DOHH2 (cell line): ENCODE results near the gene CHORDC1.
A peak's percentile ranks its signal among the peaks of the same experiment; 100 is the strongest.

Experiments used
- H3F3A ChIP-seq: fragments of 200-600 bp; sonication (generic), shearing (Covaris generic); 2 replicates; pipeline ENCODE4 v1.6.0; 2016; ENCODE audit warnings: antibody characterized with exemption, mild to moderate bottlenecking; ENCODE audit not compliant: control insufficient read depth, insufficient read depth
- H3K27ac ChIP-seq: fragments of 200-600 bp; sonication (generic); 2 replicates; pipeline ENCODE4 v1.5.1; 2014; ENCODE audit warnings: low read depth, mild to moderate bottlenecking, low read length, moderate library complexity
- H3K27me3 ChIP-seq: fragments of 200-600 bp; sonication (generic); 2 replicates; pipeline ENCODE4 v1.6.1; 2014; ENCODE audit warnings: mild to moderate bottlenecking, low read length, mixed read lengths; ENCODE audit not compliant: control insufficient read depth
- H3K36me3 ChIP-seq: fragments of 200-600 bp; sonication (generic); 2 replicates; pipeline ENCODE4 v1.6.1; 2014; ENCODE audit warnings: mild to moderate bottlenecking, low read length, moderate library complexity, mixed read lengths; ENCODE audit not compliant: control insufficient read depth
- H3K4me1 ChIP-seq: fragments of 200-600 bp; sonication (generic); 2 replicates; pipeline ENCODE4 v1.6.1; 2014; ENCODE audit warnings: mild to moderate bottlenecking, low read length, mixed read lengths; ENCODE audit not compliant: control insufficient read depth
- H3K4me2 ChIP-seq: fragments of 200-600 bp; sonication (generic); 2 replicates; pipeline ENCODE4 v1.6.0; 2014; ENCODE audit warnings: mild to moderate bottlenecking, low read length, moderate library complexity
- H3K4me3 ChIP-seq: fragments of 200-600 bp; sonication (generic); 2 replicates; pipeline ENCODE4 v1.5.1; 2014; ENCODE audit warnings: mild to moderate bottlenecking, low read length, mixed read lengths
- H3K79me2 ChIP-seq: fragments of 200-600 bp; sonication (generic); 2 replicates; pipeline ENCODE4 v1.6.1; 2014; ENCODE audit warnings: mild to moderate bottlenecking, low read length, mixed read lengths; ENCODE audit not compliant: control insufficient read depth
- H3K9me2 ChIP-seq: fragments of 200-600 bp; sonication (generic); replicated peaks from 2 replicates; pipeline ENCODE4 v1.6.1; 2014; ENCODE audit warnings: mild to moderate bottlenecking, low read length, mixed read lengths; ENCODE audit not compliant: control insufficient read depth
- H3K9me3 ChIP-seq: fragments of 200-600 bp; sonication (generic); 2 replicates; pipeline ENCODE4 v1.6.1; 2014; ENCODE audit warnings: antibody characterized with exemption, low read length, mixed read lengths; ENCODE audit not compliant: control insufficient read depth, insufficient read depth
- H4K20me1 ChIP-seq: fragments of 200-600 bp; sonication (generic); 2 replicates; pipeline ENCODE4 v1.6.0; 2014; ENCODE audit warnings: low read depth, mild to moderate bottlenecking, antibody characterized with exemption, low read length, moderate library complexity; ENCODE audit not compliant: control insufficient read depth, insufficient read depth
- EZH2phosphoT487 ChIP-seq: fragments of 200-600 bp; sonication (generic); IDR thresholded peaks from 2 replicates; pipeline ENCODE4 v1.6.1; 2017; ENCODE audit warnings: borderline replicate concordance, mild to moderate bottlenecking, antibody characterized with exemption, low read length, moderate library complexity, mixed read lengths
- TF ChIP-seq, protein P1 (sequence below): fragments of 200-600 bp; sonication (generic); IDR thresholded peaks from one replicate; pipeline ENCODE4 v1.5.1; 2014; ENCODE audit warnings: antibody characterized with exemption, mild to moderate bottlenecking, low read depth, low read length; ENCODE audit not compliant: poor library complexity, severe bottlenecking

The CHORDC1 gene

GRCh38 chr11:90222459-90223247 lies at the start of gene CHORDC1:
Gene CHORDC1, minus strand, starts transcription at chr11:90223049. Its CDS starts 95 bp downstream, at chr11:90222954.
- Histone ChIP-seq H3K79me2 (peaks cover 62% of the 10 kb centered on the region), H3K36me3 (peaks cover 46% of the 10 kb centered on the region), H3K9me2 (no peaks in the 10 kb centered on the region), H3K27ac (peak within 1 kb of the TSS; percentile 50), H3K4me3 (peak within 1 kb of the TSS; percentile 79), H3K9me3 (no peaks in the 10 kb centered on the region), H3F3A (no peaks in the 10 kb centered on the region), H3K4me1 (peaks cover 41% of the 10 kb centered on the region), H4K20me1 (peaks cover 27% of the 10 kb centered on the region), H3K4me2 (peak within 1 kb of the TSS; percentile 69), H3K27me3 (no peaks in the 10 kb centered on the region)
- TF ChIP-seq, protein P1, sequence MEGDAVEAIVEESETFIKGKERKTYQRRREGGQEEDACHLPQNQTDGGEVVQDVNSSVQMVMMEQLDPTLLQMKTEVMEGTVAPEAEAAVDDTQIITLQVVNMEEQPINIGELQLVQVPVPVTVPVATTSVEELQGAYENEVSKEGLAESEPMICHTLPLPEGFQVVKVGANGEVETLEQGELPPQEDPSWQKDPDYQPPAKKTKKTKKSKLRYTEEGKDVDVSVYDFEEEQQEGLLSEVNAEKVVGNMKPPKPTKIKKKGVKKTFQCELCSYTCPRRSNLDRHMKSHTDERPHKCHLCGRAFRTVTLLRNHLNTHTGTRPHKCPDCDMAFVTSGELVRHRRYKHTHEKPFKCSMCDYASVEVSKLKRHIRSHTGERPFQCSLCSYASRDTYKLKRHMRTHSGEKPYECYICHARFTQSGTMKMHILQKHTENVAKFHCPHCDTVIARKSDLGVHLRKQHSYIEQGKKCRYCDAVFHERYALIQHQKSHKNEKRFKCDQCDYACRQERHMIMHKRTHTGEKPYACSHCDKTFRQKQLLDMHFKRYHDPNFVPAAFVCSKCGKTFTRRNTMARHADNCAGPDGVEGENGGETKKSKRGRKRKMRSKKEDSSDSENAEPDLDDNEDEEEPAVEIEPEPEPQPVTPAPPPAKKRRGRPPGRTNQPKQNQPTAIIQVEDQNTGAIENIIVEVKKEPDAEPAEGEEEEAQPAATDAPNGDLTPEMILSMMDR, result no peak
- TF ChIP-seq EZH2phosphoT487, result no peak

- Histone ChIP-seq H3K27me3 (no peaks in the 10 kb centered on the region), H3K36me3 (no peaks in the 10 kb centered on the region), H4K20me1 (no peaks in the 10 kb centered on the region), H3K9me3 (no peaks in the 10 kb centered on the region), H3K4me3 (no peak overlapping the region), H3K79me2 (no peaks in the 10 kb centered on the region), H3K4me1 (no peaks in the 10 kb centered on the region), H3K27ac (no peak overlapping the region), H3K4me2 (no peak overlapping the region), H3F3A (no peaks in the 10 kb centered on the region), H3K9me2 (no peaks in the 10 kb centered on the region)
- TF ChIP-seq, protein P1, result no peak
- TF ChIP-seq EZH2phosphoT487, result no peak
Measured at GRCh38 chr11:90257158-90257525, 34.3 kb upstream of the CHORDC1 start.

- H3F3A ChIP-seq, result no peaks in the 10 kb centered on the region
- no peak overlapping the region for H3K27ac ChIP-seq
- no peaks in the 10 kb centered on the region for H3K9me3 ChIP-seq
- H3K4me1 ChIP-seq, result no peaks in the 10 kb centered on the region
- H3K4me3 ChIP-seq, result no peak overlapping the region
- H3K79me2 ChIP-seq, result no peaks in the 10 kb centered on the region
- TF ChIP-seq, protein P1, result no peak
- TF ChIP-seq EZH2phosphoT487, result no peak
- no peaks in the 10 kb centered on the region for H3K36me3 ChIP-seq
- H3K9me2 ChIP-seq, result no peaks in the 10 kb centered on the region
- no peaks in the 10 kb centered on the region for H3K27me3 ChIP-seq
- no peaks in the 10 kb centered on the region for H4K20me1 ChIP-seq
- no peak overlapping the region for H3K4me2 ChIP-seq
Measured at GRCh38 chr11:90256404-90257157, 33.7 kb upstream of the CHORDC1 start.
